Neural cell (in vitro differentiated cells): ENCODE data around the gene ATP2B2. TPM values are rescaled to one million over a fixed set of nuclear protein-coding genes. Genes with fewer than 3 reads are reported as not detected.

Source experiments
- H2AFZ ChIP-seq: fragments of 200-600, 300-800 bp; sonication (generic), shearing (Covaris generic); 2 replicates; pipeline ENCODE4 v1.6.0; 2014; ENCODE audit warnings: low read depth, mild to moderate bottlenecking, antibody characterized with exemption, low read length, moderate library complexity
- H3F3A ChIP-seq: fragments of 200-600 bp; shearing (Covaris generic); 2 replicates; pipeline ENCODE4 v1.6.1; 2016; ENCODE audit warnings: mild to moderate bottlenecking, moderate library complexity, mixed read lengths, antibody characterized with exemption, low read length; ENCODE audit not compliant: insufficient read depth, poor library complexity, severe bottlenecking
- H3K27ac ChIP-seq: fragments of 200-600, 300-800 bp; sonication (generic), shearing (Covaris generic); 2 replicates; pipeline ENCODE4 v1.5.1; 2014; ENCODE audit warnings: mild to moderate bottlenecking, low read length, moderate library complexity
- H3K27me3 ChIP-seq: fragments of 300-800, 200-600 bp; sonication (generic), shearing (Covaris generic); 2 replicates; pipeline ENCODE4 v1.6.0; 2014; ENCODE audit warnings: mild to moderate bottlenecking, low read depth, low read length, moderate library complexity; ENCODE audit not compliant: insufficient read depth
- H3K36me3 ChIP-seq: fragments of 300-800, 200-600 bp; sonication (generic), shearing (Covaris generic); 2 replicates; pipeline ENCODE4 v1.5.1; 2014; ENCODE audit warnings: mild to moderate bottlenecking, antibody characterized with exemption, low read length, moderate library complexity; ENCODE audit not compliant: insufficient read depth
- H3K4me2 ChIP-seq: fragments of 300-800, 200-600 bp; sonication (generic), shearing (Covaris generic); 2 replicates; pipeline ENCODE4 v1.6.0; 2014; ENCODE audit warnings: mild to moderate bottlenecking, low read length
- H3K4me3 ChIP-seq: fragments of 300-800, 200-600 bp; sonication (generic), shearing (Covaris generic); 2 replicates; pipeline ENCODE4 v1.5.1; 2014; ENCODE audit warnings: mild to moderate bottlenecking, low read length, moderate library complexity
- H3K79me2 ChIP-seq: fragments of 200-600 bp; shearing (Covaris generic); replicated peaks from 2 replicates; pipeline ENCODE4 v1.6.0; 2014; ENCODE audit warnings: mild to moderate bottlenecking, low read length, moderate library complexity; ENCODE audit not compliant: insufficient read depth
- H3K9ac ChIP-seq: fragments of 300-800, 200-600 bp; sonication (generic), shearing (Covaris generic); 2 replicates; pipeline ENCODE4 v1.6.1; 2016; ENCODE audit warnings: mild to moderate bottlenecking, low read length, mixed read lengths
- H3K9me2 ChIP-seq: fragments of 200-600 bp; shearing (Covaris generic); 2 replicates; pipeline ENCODE4 v1.6.1; 2016; ENCODE audit warnings: mild to moderate bottlenecking, low read length, mixed read lengths; ENCODE audit not compliant: insufficient read depth
- H3K9me3 ChIP-seq: fragments of 200-600, 300-800 bp; sonication (generic), shearing (Covaris generic); 2 replicates; pipeline ENCODE4 v1.6.1; 2016; ENCODE audit warnings: mild to moderate bottlenecking, mixed run types, low read length, moderate library complexity, mixed read lengths
- H4K20me1 ChIP-seq: fragments of 200-600 bp; shearing (Covaris generic); 2 replicates; pipeline ENCODE4 v1.6.1; 2016; ENCODE audit warnings: mild to moderate bottlenecking, mixed run types; ENCODE audit not compliant: insufficient read depth
- EP300 ChIP-seq: fragments of 450-650 bp; conservative IDR thresholded peaks from 2 replicates; pipeline ENCODE4 v1.6.1; 2014; ENCODE audit warnings: antibody characterized with exemption, mild to moderate bottlenecking, moderate library complexity; ENCODE audit not compliant: poor library complexity, severe bottlenecking
- EZH2 ChIP-seq: fragments of 200-600, 300-800 bp; shearing (Covaris generic), sonication (generic); IDR thresholded peaks from 2 replicates; pipeline ENCODE4 v1.6.1; 2014; ENCODE audit warnings: antibody characterized with exemption, low read length, borderline replicate concordance, mild to moderate bottlenecking; ENCODE audit not compliant: insufficient read depth, poor library complexity, severe bottlenecking
- MXI1 ChIP-seq: fragments of 450-650 bp; conservative IDR thresholded peaks from 2 replicates; pipeline ENCODE4 v1.6.1; 2014; ENCODE audit warnings: antibody characterized with exemption, mild to moderate bottlenecking; ENCODE audit not compliant: poor library complexity, severe bottlenecking
- POLR2AphosphoS5 ChIP-seq: IDR thresholded peaks from 2 replicates; pipeline ENCODE4 v1.6.1; 2012
- RAD21 ChIP-seq: fragments of 450-650 bp; conservative IDR thresholded peaks from 2 replicates; pipeline ENCODE4 v1.6.1; 2014; ENCODE audit warnings: antibody characterized with exemption, mild to moderate bottlenecking, moderate library complexity
- SMC3 ChIP-seq: fragments of 450-650 bp; conservative IDR thresholded peaks from 2 replicates; pipeline ENCODE4 v1.6.1; 2014; ENCODE audit warnings: antibody characterized with exemption, mild to moderate bottlenecking, moderate library complexity; ENCODE audit not compliant: poor library complexity
- TAF1 ChIP-seq: IDR thresholded peaks from 2 replicates; pipeline ENCODE4 v1.6.1; 2012; ENCODE audit warnings: low read depth
- polyA plus RNA-seq: library from polyadenylated mRNA; depleted of rRNA; stranded (reverse); fragments of >200 nt; gene quantifications from 2 replicates; pipeline ENCODE4 v1.2.3, GENCODE V29; 2014
- TF ChIP-seq, protein P1 (sequence below): IDR thresholded peaks from 2 replicates; pipeline ENCODE4 v1.6.1; 2012; ENCODE audit warnings: borderline replicate concordance
- TF ChIP-seq, protein P2 (sequence below): fragments of 450-650 bp; IDR thresholded peaks from 2 replicates; pipeline ENCODE4 v1.5.1; 2014; ENCODE audit warnings: antibody characterized with exemption, mild to moderate bottlenecking, moderate library complexity; ENCODE audit not compliant: poor library complexity, severe bottlenecking

Gene ATP2B2
- polyA plus RNA-seq, 1 donor from 2014 or later = 8.3 TPM

DNA sequence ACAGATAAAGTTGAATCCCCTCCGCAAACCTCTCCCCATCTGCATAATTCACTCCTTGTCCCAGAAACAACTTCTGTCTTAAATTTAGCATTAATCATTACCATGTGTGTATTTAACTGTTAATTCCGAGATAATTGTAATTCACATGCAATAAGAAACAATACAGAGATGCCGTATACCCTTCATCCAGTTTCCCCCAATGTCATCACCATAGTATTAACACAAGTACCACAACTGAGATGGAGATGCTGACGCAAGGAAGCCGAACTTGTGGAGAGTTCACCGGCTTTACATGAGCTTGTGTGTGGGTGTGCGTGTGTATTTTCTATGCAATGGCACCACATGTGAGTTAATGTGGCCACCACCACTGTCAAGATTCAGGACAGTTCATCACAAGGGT is 144.9 kb downstream of the ATP2B2 start:
- Histone ChIP-seq H3K9ac (no peak overlapping the region), H3K36me3 (no peaks in the 10 kb centered on the region), H3K4me2 (no peak overlapping the region), H3K79me2 (no peaks in the 10 kb centered on the region), H3K27me3 (no peaks in the 10 kb centered on the region), H3K27ac (no peak overlapping the region), H3F3A (no peaks in the 10 kb centered on the region), H3K4me3 (no peak overlapping the region), H3K9me2 (no peaks in the 10 kb centered on the region), H3K9me3 (peaks cover 4% of the 10 kb centered on the region), H2AFZ (no peak overlapping the region), H4K20me1 (no peaks in the 10 kb centered on the region)
- TF ChIP-seq, protein P1, sequence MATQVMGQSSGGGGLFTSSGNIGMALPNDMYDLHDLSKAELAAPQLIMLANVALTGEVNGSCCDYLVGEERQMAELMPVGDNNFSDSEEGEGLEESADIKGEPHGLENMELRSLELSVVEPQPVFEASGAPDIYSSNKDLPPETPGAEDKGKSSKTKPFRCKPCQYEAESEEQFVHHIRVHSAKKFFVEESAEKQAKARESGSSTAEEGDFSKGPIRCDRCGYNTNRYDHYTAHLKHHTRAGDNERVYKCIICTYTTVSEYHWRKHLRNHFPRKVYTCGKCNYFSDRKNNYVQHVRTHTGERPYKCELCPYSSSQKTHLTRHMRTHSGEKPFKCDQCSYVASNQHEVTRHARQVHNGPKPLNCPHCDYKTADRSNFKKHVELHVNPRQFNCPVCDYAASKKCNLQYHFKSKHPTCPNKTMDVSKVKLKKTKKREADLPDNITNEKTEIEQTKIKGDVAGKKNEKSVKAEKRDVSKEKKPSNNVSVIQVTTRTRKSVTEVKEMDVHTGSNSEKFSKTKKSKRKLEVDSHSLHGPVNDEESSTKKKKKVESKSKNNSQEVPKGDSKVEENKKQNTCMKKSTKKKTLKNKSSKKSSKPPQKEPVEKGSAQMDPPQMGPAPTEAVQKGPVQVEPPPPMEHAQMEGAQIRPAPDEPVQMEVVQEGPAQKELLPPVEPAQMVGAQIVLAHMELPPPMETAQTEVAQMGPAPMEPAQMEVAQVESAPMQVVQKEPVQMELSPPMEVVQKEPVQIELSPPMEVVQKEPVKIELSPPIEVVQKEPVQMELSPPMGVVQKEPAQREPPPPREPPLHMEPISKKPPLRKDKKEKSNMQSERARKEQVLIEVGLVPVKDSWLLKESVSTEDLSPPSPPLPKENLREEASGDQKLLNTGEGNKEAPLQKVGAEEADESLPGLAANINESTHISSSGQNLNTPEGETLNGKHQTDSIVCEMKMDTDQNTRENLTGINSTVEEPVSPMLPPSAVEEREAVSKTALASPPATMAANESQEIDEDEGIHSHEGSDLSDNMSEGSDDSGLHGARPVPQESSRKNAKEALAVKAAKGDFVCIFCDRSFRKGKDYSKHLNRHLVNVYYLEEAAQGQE = no peak
- TF ChIP-seq EP300 (no peak), MXI1 (no peak), POLR2AphosphoS5 (no peak), TAF1 (no peak), SMC3 (no peak), EZH2 (no peak), RAD21 (no peak)
- TF ChIP-seq, protein P2, sequence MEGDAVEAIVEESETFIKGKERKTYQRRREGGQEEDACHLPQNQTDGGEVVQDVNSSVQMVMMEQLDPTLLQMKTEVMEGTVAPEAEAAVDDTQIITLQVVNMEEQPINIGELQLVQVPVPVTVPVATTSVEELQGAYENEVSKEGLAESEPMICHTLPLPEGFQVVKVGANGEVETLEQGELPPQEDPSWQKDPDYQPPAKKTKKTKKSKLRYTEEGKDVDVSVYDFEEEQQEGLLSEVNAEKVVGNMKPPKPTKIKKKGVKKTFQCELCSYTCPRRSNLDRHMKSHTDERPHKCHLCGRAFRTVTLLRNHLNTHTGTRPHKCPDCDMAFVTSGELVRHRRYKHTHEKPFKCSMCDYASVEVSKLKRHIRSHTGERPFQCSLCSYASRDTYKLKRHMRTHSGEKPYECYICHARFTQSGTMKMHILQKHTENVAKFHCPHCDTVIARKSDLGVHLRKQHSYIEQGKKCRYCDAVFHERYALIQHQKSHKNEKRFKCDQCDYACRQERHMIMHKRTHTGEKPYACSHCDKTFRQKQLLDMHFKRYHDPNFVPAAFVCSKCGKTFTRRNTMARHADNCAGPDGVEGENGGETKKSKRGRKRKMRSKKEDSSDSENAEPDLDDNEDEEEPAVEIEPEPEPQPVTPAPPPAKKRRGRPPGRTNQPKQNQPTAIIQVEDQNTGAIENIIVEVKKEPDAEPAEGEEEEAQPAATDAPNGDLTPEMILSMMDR = no peak

DNA sequence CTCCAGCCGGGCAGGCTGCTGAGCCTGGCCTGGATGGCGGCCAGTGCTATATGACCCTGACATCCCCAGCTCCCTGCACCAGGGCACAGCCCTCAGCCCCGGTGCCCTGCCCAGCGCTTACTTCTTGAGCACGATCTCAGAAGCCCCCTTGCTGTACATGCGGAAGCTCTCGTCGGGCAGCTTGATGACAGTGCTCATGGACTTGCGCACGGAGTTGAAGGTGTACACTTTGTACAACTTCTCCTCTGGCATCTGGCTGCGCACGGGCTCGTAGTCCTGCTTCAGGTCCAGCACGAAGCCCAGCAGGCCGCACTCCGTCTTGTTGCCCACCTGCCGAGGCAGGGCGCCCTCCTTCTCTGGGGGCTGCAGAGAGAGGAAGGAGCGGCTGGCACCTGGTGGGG is 145.6 kb downstream of the ATP2B2 start:
- Histone ChIP-seq H3K9ac (no peak overlapping the region), H3K27ac (no peak overlapping the region), H3K4me2 (no peak overlapping the region), H3K4me3 (no peak overlapping the region), H2AFZ (no peak overlapping the region), H3K9me3 (peaks cover 4% of the 10 kb centered on the region), H3F3A (no peaks in the 10 kb centered on the region), H3K36me3 (no peaks in the 10 kb centered on the region), H4K20me1 (no peaks in the 10 kb centered on the region), H3K79me2 (no peaks in the 10 kb centered on the region), H3K9me2 (no peaks in the 10 kb centered on the region), H3K27me3 (no peaks in the 10 kb centered on the region)
- TF ChIP-seq SMC3 = no peak
- TF ChIP-seq EP300 = no peak
- no peak for TF ChIP-seq POLR2AphosphoS5
- TF ChIP-seq TAF1 = no peak
- TF ChIP-seq MXI1 = no peak
- TF ChIP-seq, protein P2 = no peak
- TF ChIP-seq, protein P1 = no peak
- no peak for TF ChIP-seq EZH2
- no peak for TF ChIP-seq RAD21
